Glutamatergic neuron (in vitro differentiated cells): ENCODE results near the gene SHOX. TPM values are rescaled to one million over a fixed set of nuclear protein-coding genes. Genes with fewer than 3 reads are reported as not detected.

Source experiments
- DNase-seq: peaks from one replicate; pipeline ENCODE4 v3.0.0; 2022
- H3K27ac Mint-ChIP-seq: one replicate; pipeline ENCODE4 v1.8.0; 2020; ENCODE audit warnings: mild to moderate bottlenecking, mixed read lengths, inconsistent platforms; ENCODE audit not compliant: unreplicated experiment
- H3K27me3 Mint-ChIP-seq: one replicate; pipeline ENCODE4 v1.8.0; 2020; ENCODE audit warnings: mild to moderate bottlenecking, moderate library complexity, mixed read lengths, inconsistent platforms; ENCODE audit not compliant: unreplicated experiment
- H3K36me3 Mint-ChIP-seq: one replicate; pipeline ENCODE4 v1.8.0; 2020; ENCODE audit warnings: mild to moderate bottlenecking, mixed read lengths, inconsistent platforms; ENCODE audit not compliant: unreplicated experiment
- H3K4me1 Mint-ChIP-seq: one replicate; pipeline ENCODE4 v1.8.0; 2020; ENCODE audit warnings: mild to moderate bottlenecking, low read depth, mixed read lengths, inconsistent platforms; ENCODE audit not compliant: unreplicated experiment
- H3K4me3 Mint-ChIP-seq: one replicate; pipeline ENCODE4 v1.8.0; 2020; ENCODE audit warnings: mild to moderate bottlenecking, mixed read lengths, inconsistent platforms; ENCODE audit not compliant: unreplicated experiment
- H3K9me3 Mint-ChIP-seq: one replicate; pipeline ENCODE4 v1.8.0; 2020; ENCODE audit warnings: mild to moderate bottlenecking, moderate library complexity, mixed read lengths, inconsistent platforms; ENCODE audit not compliant: unreplicated experiment
- CTCF ChIP-seq: fragments of 200-600 bp; sonication (generic); IDR thresholded peaks from one replicate; pipeline ENCODE4 v1.5.0; 2021; ENCODE audit not compliant: partially characterized antibody, unreplicated experiment
- total RNA-seq: library from RNA; stranded (reverse); fragmentation: NEBNext Ultra II Directional; extraction: Animal tissue kit (Norgen Biotek cat#: 25700); gene quantifications from one replicate; pipeline ENCODE4 v1.2.1, GENCODE V29; 2021; ENCODE audit not compliant: unreplicated experiment

Gene SHOX
- total RNA-seq, 1 donor from 2014 or later = 0.22 TPM

GRCh38 chrX:632366-633042, 1.9 kb downstream of the SHOX start:
- peaks cover 42% of the 10 kb centered on the region for H3K27me3 Mint-ChIP-seq
- H3K4me3 Mint-ChIP-seq = no peak overlapping the region
- no peak for DNase-seq
- H3K36me3 Mint-ChIP-seq = no peaks in the 10 kb centered on the region
- TF ChIP-seq CTCF = no peak
- peaks cover 23% of the 10 kb centered on the region for H3K9me3 Mint-ChIP-seq
- H3K27ac Mint-ChIP-seq = no peak overlapping the region
- H3K4me1 Mint-ChIP-seq = peaks cover 16% of the 10 kb centered on the region

GRCh38 chrX:633043-633984, 2.7 kb downstream of the SHOX start:
- Mint-ChIP-seq H3K27ac (no peak overlapping the region), H3K9me3 (peaks cover 29% of the 10 kb centered on the region), H3K27me3 (peaks cover 45% of the 10 kb centered on the region), H3K36me3 (no peaks in the 10 kb centered on the region), H3K4me3 (no peak overlapping the region), H3K4me1 (peaks cover 22% of the 10 kb centered on the region)
- TF ChIP-seq CTCF = no peak
- DNase-seq = no peak

GRCh38 chrX:633985-634958, 3.7 kb downstream of the SHOX start:
- Mint-ChIP-seq H3K36me3 (no peaks in the 10 kb centered on the region), H3K9me3 (peaks cover 28% of the 10 kb centered on the region), H3K27ac (no peak overlapping the region), H3K4me1 (peaks cover 18% of the 10 kb centered on the region), H3K4me3 (no peak overlapping the region), H3K27me3 (peaks cover 44% of the 10 kb centered on the region)
- no peak for TF ChIP-seq CTCF
- DNase-seq = no peak

- peaks cover 44% of the 10 kb centered on the region for H3K27me3 Mint-ChIP-seq
- H3K4me1 Mint-ChIP-seq = peaks cover 18% of the 10 kb centered on the region
- peak overlapping the region; percentile 74 for H3K4me3 Mint-ChIP-seq
Measured at GRCh38 chrX:635428-636090, 5.0 kb downstream of the SHOX start.

More at GRCh38 chrX:635428-636090, 5.0 kb downstream of the SHOX start:
- TF ChIP-seq CTCF = no peak
- H3K36me3 Mint-ChIP-seq = no peaks in the 10 kb centered on the region
- H3K27ac Mint-ChIP-seq = no peak overlapping the region
- DNase-seq = no peak
- H3K9me3 Mint-ChIP-seq = peaks cover 29% of the 10 kb centered on the region
